CD4-positive, alpha-beta T cell treated with Interleukin-15 for 1 hour (primary cell): Measurements from ENCODE around the gene SCGB1C2.
"Not testable (repeated sequence)": the region's sequence is repeated elsewhere in the genome, so short reads cannot be mapped to it uniquely, and the experiment has no call there.

Experiments used
- DNase-seq: peaks from one replicate; pipeline ENCODE4 v3.0.0-alpha.2; 2020

Gene SCGB1C2

DNA sequence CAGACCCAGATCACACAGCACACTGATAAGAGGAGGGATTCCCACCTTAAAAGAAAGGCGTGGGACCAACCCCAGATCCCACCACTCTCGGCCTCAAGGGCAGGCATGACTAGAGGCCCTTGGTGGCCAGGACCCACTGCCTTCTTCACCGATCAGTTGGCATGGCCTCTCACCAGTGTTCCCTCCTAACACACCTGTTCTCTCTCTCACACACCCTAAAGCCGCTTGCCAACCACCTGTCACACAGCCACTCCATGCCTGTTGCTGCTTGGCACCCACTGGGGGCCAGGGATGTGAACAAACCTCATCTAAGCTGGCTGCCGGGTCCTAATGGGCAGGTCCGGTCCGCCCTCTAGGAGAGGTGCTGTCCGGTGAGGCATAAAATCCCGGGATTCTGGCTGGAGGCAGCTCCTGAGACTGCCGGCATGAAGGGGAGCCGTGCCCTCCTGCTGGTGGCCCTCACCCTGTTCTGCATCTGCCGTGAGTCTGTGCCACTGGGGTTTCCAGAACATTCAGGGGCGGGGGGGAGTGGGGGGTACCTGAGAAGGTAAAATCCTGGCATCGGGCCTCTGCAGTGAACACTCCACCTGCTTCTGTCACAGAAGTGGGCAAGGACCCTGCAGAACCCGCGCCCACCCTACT lies at the start of gene SCGB1C2:
TSS of gene SCGB1C2 (plus strand) at position 404 of the 642 bp plus-strand sequence. CDS start at position 426, 22 bp downstream.
- not testable (repeated sequence) for DNase-seq

DNA sequence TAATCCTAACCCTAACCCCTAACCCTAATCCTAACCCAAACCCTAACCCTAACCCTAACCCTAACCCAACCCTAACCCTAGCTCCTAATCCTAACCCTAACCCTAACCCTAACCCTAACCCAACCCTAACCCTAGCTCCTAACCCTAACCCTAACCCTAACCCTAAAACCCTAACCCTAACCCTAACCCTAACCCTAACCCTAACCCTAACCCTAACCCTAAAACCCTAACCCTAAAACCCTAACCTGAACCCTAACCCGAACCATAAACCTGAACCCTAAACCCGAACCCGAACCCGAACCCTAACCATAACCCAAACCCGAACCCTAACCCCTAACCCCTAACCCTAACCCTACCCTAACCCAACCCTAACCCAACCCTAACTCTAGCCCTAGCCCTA lies 24.3 kb upstream of the SCGB1C2 start:
- DNase-seq = not testable (repeated sequence)

DNA sequence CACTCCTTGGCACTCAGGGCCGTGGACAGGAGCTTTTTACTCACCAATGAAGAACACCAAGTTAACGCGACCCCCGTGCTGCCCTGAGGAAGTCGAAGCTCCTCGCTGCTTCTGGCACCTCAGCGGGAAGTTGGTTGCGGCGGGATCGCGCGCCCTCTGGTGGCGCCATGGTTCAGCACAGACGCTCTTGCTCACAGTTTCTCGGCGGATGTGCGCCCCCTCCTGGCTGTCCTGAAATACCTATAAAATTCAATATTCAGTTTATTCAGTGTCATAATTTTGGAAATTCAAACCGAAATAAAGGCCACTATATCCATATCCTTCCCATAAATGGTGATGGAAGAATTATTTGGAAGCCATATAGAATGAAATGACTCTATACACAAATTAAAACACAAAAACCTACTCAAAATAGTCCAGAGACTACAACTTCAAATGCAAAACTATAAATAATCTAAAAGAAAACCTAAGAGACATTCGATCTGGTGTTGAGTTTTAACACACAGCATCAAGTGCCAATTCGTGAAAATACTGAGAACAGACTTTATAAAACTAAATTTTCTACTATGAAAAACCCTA lies 18.9 kb upstream of the SCGB1C2 start:
- not testable (repeated sequence) for DNase-seq

DNA sequence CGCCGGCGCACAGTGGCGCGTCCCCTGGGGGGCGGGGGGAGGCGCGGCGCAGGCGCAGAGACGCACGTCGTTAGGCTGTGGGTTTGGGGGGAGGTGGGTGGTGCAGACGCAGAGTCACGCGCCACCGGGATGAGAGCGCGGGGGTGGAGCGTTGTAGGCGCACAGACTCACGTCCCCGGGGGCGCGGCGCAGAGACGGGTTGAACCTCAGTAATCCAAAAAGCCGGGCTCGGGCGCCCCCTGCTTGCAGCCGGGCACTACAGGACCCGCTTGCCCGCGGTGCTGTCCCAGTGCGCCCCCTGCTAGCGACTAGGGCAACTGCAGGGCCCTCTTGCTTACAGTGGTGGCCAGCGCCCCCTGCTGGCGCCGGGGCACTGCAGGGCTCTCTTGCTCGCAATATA lies 3.4 kb upstream of the SCGB1C2 start:
- not testable (repeated sequence) for DNase-seq

DNA sequence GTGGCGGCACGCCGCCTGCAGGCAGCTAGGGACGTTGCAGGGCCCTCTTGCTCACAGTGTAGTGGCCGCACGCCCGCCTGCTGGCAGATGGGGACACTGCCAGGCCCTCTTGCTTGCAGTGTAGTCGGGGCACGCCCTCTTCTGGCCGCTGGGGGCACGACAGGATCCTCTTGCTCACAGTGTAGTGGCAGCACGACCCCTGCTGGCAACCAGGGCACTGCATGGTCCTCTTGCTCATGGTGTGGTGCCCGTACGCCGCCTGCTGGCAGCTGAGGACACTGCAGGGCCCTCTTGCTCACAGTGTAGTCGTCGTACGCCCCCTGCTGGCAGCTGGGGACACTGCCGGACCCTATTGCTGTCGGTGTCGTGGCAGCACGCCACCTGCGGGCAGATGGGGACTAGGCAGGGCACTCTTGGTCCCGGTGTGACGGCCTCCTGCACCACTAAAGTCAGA lies 3.0 kb upstream of the SCGB1C2 start:
- peak; percentile 78 for DNase-seq

DNA sequence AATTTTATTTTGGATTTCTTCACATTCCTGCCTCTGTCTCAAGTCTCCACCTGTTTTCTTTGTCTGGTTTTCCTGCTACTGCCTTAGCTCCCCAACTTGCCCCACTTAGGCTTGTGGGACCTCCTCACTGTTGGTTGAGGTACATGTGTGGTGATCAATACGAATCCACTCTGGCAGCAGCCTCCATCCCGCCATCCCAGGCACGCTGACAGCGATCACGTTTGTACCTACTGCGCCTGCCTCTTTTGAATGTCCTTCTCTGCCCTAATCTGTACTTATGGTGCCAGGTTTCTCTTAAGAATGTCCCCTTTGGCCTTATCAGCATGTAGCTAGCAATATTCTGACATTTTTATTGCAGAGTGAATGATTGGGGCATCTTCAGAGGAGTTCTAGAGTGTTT lies 2.3 kb upstream of the SCGB1C2 start:
- not testable (repeated sequence) for DNase-seq

DNA sequence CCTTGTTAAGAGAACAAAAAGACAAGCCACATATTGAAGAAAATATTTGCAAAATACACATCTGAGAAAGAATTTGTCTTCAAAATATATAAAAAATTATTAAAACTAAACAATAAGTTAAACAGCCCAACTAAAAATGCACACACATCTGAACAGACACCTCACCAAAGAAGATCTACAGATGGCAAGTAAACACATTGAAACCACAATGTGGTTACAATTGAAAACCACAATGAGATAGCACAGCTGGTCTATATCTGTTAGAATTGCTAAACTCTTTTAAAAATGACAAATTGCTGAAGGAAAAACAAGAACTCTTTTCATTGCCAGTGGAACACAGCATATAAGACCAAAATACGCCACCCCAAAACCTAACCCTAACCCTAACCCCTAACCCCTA lies 1.5 kb upstream of the SCGB1C2 start:
- DNase-seq = not testable (repeated sequence)

DNA sequence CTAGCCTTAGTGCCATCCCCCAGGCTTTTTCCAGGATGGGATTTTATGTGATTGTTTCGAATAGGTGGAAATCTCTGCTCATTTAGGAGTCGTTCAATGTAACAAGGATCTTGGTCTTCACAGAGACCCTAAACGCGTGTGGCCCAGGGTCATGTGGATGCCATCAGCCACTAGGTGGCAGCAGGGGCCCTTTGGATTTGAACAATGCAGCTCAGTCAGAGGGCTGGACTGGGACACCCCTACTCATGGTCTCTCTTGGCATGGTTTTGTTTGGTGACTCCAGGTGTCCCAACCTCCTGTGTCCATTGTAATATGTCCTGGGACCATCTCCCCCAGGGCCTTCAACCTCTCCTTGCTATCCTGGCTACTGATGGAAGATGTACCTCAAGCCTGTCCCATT lies 838 bp upstream of the SCGB1C2 start:
- peak; percentile 78 for DNase-seq

DNA sequence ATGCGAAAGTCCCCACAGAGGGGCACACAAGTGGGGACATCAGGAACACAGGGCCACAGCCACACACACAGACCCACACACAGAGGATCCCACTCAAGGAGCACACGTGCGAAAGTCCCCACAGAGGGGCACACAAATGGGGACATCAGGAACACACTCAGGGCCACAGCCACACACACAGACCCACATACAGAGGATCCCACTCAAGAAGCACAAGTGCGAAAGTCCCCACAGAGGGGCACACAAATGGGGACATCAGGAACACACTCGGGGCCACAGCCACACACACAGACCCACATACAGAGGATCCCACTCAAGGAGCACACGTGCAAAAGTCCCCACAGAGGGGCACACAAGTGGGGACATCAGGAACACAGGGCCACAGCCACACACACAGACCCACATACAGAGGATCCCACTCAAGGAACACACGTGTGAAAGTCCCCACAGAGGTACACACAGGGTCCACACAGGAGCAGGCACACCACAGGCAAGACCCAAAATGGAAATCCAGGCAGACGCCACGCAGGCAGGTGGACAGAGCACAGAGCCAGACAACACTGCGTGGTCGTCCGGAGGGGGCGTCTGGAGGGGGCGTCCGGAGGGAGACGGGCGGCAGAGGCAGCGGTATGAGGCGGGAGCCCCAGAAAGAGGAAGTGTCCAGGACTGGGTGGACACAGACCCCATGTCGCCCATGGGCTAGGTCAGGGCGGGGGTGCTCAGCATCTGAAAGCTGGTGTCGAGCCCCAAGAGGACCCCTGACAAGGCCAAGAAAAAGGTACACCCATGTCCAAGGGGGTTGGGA lies 2.2 kb downstream of the SCGB1C2 start:
- peak; percentile 4 for DNase-seq

DNA sequence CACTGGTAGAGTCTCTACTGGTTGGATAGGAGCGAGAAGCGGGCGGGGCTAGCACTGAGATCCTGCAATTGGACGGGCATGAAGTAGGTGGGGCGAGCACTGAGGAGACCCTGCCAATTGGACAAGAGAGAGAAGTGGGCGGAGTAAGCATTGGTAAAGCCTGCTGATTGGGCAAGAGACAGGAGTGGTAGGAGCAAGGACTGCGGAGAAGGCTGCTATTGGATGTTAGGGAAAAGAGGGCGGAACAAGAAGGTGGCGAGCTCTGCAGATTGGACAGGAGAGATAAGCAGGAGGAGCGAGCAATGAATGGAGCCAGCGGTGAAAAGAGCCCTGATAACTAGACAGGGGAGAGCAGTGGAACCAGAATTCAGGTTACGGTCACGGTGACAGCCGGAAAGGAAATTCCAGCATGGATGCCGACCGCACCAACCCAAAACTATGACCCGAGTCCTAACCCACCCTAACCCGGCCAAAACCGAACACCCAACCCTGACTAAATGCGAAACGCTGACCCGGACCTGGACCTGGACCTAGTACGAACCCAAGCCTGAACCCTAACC lies 4.8 kb downstream of the SCGB1C2 start:
- DNase-seq = peak; percentile 40

DNA sequence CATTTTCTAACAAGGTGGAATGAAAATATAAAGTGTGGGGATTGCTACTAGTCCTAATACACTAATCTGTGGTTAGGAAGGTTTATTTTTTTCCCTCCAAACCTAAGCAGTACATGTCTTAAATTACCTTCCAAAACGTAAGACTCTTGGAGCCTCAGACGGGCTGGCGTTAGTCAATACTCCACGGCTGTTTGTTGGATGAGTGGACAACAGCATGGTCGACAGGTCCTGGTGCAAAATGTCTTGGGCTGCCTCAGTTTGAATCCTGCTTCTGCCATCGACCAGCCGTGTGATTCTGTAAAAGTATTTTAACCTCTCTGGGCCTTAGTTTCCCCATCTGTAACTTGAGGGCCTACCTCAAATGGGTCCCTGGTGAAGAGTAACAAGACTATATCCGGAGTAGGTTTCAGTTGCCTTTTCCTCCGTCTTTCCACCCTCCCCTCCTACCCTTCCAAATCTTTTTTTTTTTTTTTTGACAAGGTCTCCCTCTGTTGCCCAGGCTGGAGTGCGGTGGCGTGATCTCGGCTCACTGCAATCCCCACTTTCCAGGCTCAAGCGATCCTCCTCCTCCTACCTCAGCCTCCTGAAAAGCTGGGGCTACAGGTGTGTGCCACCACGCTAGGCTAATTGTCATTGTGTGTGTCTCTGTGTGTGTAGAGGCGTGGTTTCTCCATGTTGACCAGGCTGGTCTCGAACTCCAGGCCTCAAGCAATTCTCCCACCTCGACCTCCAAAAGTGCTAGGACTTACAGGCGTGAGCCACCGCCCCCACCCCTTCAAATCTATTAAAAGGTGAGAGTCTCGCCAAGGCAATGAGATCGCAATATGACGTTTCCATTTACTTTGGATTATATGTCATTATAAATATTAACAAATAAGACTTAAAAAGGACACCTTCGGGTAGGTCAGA lies 5.8 kb downstream of the SCGB1C2 start:
- DNase-seq = peak; percentile 7

DNA sequence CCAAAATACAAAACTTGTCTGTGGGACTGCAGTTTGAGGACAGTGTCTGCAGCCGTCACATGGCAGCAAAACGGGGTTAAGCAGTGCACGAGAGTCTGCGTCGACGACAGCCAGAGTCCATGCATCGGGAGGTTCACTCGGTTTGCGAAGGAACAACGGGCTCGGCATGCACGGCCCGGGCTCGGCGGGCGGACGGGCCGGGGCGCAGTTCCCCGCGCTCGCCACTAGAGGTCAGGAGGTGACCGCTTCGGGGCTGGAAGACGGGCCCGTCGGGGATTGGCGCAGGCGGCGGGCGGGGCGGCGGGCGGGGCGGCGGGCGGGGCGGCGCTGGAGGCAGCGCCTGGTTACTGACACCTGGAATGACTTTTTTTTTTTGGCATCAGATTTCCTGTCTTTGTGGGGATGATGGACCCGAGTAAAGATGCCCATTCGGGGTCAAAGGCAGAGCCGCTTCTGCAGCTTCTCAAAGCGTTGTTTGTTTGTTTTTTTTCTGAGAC lies 6.5 kb downstream of the SCGB1C2 start:
- peak; percentile 77 for DNase-seq

DNA sequence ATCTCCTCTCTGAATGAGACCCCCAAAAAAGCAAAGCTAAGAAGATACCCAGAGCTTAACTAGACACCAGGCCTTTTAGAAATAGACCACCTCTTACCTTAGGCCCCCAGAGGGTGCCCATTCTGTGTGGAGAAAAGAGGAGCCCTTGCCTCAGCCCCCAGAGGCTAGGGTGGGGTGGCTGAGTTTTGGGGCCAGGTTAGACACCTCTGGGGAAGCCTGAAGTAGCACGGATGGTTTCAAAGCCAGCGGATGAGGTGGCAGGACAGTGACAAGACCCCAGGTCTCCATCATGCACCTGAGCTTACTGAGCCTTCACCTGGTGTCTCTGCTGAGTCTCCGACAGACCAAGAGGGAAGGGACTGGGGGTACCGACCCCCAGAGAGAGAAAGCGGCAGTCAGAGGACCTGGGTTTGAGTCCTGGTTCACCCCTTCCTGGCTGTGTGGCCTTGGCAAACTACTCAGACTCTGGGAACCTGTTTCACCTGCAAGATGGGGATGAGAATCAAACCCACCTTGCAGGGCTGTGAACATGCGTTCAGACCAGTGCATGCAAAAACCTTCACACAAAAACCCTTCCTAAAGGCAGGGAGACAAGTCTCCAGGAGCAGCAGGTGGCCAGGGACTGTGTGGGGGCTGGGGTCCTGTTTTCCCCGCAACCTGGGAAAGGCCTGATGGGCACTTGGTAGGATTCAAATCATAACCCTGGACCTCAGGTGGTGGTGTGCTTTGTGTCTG lies 7.7 kb downstream of the SCGB1C2 start:
- DNase-seq = peak; percentile 13

DNA sequence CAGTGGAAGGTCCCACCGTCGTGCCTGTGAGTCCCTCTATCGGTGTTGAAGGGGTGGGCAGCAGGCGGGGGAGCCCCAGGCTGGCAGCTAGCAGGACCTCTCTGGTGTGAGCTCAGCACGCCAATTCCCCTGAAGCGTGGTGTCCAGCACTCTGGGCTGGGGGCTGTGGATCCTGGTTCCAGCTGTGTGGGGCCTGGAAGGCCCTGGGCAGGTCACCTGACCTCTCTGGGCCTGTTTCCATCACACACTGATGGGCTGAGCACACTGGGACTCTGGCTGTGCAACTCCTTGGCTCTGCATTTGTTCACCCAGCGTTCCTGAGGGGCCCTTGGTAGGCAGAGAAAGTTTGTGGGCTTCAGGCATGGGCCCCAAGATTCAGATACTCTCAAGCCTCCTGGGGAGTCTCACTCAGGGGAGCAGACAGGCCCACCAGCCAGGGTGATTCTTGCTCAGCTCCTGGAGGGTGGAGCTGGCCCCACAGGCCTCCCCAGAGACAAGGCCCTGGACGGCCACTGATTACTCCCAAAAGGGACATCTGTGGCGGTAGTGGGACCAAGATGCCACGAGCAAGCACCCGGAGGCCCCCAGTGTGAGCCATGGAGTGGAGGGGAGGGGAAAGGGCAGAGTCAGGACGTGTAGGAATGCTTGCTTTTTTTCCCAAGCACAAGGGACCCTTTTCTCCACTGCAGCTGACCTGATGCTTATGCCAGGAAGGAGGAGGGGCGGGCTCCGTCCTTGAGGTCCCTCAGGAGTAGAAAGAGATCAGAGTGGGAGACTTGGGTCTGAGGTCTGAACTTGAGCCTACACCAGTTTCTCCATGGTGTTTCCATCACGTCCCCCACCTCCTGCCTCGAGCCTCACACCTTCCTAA lies 8.5 kb downstream of the SCGB1C2 start:
- peak; percentile 14 for DNase-seq

DNA sequence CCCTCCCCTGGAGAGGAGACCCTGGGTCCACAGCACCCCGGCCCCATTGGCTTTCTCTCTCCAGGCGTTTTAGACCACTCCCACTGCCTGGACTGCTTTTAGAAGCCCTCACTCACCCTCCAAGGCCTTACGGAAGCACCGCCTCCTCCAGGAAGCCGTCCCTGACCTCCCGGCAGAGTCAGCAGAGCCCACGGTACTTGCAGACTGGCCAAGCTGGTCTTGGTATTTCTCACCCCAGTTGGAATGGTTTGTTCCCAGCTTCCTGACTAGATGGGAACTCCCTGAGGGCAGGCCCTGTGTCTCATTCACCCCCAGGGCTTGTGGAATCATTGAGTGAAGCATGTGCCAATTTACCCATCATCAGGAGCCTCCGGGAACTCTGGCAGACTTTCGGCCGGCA lies 9.2 kb downstream of the SCGB1C2 start:
- peak; percentile 10 for DNase-seq

DNA sequence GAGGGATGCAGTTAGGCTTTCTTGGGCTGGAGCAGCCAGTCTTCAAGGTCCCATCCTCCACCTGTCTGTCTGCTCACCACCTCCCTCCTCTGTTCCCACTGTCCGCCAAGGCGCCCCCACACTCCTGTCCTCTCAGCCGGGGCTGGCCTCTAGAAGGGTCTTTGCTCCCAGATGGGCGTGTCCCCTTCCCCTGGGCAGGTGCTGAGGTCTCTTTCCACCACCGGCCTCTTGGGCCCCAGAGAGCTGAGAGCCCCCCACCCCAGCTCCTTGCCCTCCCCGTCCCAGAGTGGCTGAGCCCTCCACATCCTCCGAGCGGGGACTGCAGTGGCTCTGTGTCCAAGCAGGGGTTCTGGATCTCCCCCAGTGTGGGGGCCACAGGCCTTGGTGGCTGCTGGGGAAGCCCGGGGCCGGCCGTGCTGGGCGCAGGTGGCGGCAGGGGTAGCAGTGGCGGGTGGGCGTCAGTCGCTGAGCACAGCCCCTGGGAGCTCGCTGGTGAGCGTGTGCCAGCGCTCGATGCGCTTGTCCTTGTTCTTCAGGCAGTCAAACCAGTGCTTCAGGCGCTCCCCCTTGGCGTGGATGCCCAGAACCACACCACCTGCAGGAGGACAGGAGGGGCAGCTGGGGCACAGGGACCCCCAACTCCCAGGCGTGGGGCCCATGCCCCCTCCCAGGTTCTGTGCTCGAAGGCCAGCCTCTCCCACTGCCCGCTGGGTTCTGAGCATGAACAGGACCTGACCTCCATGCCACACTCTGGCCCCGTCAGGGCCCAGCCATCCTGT lies 9.8 kb downstream of the SCGB1C2 start:
- DNase-seq = peak; percentile 15

DNA sequence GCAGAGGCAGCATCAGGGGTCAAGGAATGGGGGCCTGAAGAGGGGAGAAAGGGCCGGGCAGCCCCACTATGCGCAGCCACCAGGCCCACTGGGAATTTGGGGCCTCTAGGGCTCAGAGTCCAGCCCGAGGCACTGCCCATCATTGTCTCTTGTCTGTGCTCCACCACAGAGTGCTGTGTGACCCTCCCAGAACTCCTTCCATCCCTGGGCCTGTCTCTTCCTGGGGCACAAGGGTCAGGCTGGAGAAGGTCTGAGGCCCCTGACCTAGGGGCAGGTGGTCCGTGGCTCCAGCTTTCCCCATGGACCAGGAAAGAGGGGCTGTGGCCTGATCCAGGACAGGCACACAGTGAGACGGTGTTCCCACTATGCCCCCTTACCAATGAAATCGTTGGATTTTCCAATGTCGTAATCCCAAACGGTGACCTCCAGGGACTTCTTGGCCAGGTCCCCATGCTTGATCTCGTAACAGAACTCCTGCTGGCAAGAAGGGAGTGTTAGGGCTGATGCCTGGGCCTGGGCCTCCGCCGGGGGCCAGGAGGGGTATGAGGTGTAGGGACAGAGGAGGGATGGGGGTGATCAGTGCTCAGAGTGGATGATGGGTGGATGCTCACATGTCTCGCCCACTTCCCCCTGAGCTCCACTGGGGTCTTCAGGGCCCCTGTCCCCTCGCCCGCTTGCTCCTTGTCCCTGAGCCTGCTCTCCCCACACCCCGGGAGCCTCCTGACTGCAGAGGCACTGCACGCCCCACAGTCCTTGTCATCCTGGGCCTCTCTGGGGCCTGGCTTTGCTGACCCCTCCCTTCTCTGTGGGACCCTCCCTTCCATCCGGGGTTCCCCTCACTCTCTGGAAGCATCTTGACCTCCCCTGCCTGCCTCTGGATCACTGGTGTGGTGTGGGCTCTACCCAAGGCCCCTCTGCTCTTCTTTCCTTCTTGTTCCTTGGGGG lies 10.7 kb downstream of the SCGB1C2 start:
- DNase-seq = peak; percentile 10

DNA sequence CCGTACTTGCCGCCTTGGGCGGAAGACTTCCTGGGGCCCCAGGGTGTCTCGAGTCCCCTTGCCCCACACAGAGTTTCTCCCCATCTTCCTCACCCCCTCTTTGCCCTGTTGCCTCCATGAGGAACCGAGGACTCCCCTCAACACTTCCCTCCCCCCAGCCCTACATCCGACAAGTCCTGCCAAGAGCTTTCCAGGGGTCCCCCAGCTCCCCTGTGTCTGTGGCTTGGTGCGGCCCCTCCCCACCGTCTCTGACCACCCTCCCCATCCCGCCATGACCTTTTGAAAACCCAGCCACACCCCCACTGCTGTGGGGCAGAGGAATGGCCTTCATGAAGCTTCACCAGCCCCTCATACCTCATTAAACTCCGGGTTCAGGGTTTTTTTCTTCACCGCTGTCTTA lies 11.4 kb downstream of the SCGB1C2 start:
- DNase-seq = no peak
